OCI-M2 (cell line): ENCODE results near the gene SNAPIN.

Source experiments
- DNase-seq: peaks from one replicate; lab custom pipeline; 2025; ENCODE audit not compliant: unreplicated experiment; lab: John Stamatoyannopoulos, UW

The SNAPIN gene

DNA sequence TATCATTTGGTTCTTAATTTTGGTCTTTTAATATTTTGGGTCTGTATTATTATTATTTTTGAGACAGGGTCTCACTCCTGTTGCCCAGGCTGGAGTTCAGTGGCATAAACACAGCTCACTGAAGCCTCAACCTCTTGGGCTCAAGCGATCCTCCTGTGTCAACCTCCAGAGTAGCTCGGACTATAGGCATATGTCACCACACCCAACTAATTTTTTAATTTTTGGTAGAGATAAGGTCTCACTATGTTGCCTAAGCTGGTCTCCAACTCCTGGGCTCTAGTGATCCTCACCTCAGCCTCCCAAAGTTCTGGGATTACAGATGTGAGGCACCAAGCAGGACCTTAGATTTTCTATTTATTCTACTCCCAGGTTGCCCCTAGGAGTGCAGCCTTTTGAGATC is 15.0 kb downstream of the SNAPIN start:
- DNase-seq: no peak

DNA sequence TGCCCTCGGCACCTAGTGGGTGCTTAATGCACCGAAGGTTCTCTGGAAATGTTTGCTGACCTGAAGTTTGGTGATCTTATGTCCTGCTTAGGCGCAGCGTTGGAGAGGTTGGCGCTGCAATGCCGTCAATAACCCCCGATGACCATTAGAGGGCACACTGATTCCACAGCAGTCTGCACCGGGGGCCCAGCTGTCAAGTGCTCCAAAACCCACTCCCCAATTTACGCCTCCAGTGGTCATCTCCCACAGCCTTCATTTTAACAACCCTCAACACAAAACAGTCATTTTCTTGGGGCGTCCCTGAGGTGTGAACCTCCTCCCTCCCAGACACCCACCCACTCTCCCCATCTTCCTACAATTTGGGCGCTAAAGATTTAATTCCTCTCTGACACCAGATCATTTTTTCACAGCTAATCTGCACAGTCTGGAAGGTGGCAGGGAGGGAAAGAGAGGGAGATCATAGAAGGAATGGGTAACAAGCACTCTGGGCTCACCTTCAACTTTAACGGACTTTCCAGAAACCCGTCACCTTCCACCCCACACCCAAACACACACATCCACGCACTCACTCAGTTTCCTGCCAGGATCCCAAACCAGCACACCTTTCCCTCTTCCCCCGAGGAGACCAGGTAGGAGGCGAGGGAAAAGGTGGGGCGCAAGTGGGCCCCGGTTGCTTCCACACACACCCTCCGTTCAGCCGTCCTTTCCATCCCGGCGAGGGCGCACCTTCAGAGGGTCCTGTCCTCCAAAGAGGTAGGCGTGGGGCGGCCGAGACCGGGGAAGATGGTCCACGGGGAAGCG is 19.4 kb downstream of the SNAPIN start:
- no peak for DNase-seq

DNA sequence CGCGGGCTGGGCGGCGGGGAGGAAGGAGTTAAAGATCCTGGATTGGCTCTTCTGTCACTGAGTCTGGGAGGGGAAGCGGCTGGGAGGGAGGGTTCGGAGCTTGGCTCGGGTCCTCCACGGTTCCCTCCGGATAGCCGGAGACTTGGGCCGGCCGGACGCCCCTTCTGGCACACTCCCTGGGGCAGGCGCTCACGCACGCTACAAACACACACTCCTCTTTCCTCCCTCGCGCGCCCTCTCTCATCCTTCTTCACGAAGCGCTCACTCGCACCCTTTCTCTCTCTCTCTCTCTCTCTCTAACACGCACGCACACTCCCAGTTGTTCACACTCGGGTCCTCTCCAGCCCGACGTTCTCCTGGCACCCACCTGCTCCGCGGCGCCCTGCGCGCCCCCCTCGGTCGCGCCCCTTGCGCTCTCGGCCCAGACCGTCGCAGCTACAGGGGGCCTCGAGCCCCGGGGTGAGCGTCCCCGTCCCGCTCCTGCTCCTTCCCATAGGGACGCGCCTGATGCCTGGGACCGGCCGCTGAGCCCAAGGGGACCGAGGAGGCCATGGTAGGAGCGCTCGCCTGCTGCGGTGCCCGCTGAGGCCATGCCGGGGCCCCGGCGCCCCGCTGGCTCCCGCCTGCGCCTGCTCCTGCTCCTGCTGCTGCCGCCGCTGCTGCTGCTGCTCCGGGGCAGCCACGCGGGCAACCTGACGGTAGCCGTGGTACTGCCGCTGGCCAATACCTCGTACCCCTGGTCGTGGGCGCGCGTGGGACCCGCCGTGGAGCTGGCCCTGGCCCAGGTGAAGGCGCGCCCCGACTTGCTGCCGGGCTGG is 20.2 kb downstream of the SNAPIN start, which contains the start of gene NPR1:
Gene NPR1, plus strand, starts transcription at position 170 of the 818 bp plus-strand sequence. Its CDS starts 421 bp downstream, at position 591.
- DNase-seq: no peak

DNA sequence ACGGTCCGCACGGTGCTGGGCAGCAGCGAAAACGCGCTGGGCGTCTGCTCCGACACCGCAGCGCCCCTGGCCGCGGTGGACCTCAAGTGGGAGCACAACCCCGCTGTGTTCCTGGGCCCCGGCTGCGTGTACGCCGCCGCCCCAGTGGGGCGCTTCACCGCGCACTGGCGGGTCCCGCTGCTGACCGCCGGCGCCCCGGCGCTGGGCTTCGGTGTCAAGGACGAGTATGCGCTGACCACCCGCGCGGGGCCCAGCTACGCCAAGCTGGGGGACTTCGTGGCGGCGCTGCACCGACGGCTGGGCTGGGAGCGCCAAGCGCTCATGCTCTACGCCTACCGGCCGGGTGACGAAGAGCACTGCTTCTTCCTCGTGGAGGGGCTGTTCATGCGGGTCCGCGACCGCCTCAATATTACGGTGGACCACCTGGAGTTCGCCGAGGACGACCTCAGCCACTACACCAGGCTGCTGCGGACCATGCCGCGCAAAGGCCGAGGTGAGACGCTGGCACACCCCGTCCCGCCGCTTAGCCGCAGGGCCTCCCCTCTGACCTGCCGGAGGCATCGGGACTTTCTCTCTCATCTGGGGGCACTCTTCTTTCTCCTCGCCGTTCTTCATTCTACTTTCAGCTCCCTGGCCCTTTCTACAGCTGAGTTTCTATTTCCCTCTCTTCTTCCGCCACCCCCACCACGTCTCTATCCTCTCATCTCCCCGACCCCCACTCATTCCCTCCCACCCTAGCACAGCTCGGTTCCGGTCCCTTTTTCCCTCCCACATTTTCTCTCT is 21.0 kb downstream of the SNAPIN start:
- DNase-seq: no peak

DNA sequence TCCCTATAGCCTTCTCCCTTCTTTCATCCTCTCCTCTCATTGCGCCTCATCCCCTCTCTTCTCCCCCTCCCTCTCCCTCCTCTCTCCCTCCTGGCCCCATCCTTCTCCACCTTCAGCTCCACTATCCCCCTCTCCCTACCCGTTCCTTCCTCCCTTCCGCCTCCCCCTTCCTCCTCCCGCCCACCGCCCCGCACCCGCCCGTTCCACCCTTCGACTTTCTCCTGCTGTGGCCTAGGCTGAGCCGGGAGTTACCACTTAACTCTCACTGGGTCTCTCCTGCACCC is 21.6 kb downstream of the SNAPIN start:
- no peak for DNase-seq

DNA sequence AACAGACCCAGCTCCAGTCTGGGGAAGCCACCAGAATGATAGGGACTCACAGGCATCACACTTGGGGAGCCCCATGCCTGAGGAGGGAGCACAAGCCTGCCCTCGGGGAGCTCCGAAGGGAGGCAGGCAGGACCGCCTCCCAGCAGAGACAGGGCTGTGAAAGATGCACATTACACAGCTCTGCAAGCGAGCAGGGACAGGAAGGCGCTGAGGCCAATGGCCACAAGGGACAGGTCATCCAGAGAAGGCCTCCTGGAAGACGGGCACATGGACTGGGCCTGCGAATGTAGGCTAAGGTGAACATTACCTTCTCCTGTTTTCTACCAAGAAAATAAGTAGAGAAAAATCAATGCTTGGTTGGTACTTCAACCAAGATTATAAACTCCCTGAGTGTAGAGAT is 24.2 kb downstream of the SNAPIN start:
- DNase-seq: no peak

DNA sequence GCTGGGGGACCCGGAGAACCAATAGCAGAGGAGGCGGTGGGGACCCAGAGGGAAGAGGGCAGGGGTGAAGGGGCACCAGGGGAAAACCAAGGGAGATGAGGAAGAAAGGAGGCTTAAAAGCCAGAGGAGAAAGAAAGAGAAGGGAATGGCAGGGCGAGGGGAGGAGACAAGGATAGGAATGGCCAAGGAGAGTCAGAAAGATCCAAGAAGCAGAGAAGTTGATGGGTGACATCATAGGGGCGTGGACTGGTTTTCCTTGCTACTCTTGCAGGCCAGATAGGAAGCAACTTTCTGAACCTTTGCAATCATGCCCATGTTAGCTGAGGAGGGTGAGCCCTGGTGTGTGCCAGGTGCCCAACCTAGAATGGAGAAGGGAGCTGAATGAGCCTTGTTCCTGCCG is 25.4 kb downstream of the SNAPIN start:
- no peak for DNase-seq

DNA sequence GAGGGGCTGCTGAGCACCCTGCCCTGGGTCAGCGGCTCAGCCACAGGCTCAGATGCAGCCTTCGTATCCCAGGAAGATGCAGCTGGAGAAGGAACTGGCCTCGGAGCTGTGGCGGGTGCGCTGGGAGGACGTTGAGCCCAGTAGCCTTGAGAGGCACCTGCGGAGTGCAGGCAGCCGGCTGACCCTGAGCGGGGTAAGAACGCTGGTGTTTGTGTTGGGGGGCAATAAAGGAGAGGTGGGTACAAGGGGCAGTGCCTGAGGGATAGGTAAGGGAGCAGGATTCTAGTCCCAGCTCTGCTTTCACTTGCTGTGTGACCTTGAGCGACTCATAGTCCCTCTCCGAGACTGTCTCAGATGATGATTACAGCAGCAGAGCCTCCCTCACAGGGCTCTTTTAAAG is 26.4 kb downstream of the SNAPIN start:
- no peak for DNase-seq

DNA sequence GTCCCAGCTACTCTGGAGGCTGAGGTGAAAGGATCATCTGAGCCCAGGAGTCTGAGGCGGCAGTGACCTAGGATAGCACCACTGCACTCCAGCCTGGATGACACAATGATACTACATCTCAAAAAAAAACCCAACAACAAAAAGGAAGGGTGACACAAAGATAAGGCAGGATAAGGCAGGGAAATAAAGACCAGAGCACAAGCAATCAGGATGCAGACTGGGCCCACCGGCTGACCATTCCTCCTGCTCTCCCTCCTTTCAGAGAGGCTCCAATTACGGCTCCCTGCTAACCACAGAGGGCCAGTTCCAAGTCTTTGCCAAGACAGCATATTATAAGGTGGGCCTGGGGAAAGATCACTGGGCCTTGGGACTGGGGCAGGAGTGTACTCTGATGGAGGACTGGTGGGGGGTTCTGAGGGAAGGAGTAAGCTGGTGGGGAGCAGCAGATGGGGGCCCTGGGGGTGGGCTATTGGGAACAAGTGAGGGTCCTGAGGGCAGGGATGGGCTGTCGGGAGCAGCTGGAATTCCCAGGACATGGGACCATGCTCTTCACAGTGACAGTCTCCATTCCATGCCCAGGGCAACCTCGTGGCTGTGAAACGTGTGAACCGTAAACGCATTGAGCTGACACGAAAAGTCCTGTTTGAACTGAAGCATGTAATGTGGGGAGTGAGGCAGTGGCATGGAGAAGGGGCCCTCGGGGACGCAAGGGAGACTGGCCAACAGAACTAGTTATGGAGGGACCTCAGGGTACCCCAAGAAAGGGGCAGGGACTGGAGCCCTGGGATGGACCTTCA is 27.2 kb downstream of the SNAPIN start:
- DNase-seq: no peak

DNA sequence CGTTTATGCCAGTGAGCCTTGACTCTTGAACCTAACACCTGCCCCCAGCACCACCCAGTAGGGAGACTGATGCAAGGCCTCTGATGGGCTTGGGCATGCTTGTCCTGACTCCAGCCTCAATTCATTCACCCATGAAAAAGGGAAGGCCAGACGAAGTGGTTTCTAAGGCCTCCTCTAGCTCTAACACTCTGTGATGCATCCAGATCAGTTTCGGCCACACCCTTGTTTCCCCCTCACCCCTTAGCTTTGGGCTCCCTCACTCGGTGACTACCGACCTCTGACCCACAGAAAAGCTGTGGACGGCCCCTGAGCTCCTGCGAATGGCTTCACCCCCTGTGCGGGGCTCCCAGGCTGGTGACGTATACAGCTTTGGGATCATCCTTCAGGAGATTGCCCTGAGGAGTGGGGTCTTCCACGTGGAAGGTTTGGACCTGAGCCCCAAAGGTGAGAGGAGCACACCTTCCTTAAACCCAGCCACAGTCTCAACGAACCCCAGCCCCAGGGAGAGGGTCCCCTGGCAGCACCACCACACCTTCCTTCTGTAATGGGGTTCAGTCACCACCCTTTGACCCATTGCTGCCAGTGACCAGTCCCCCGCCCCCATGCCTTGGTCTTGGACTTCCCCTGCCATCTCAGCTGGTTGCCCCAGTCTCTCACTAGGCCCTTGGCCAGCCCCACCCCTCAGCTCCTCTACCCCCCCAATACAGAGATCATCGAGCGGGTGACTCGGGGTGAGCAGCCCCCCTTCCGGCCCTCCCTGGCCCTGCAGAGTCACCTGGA is 29.0 kb downstream of the SNAPIN start:
- DNase-seq: no peak

DNA sequence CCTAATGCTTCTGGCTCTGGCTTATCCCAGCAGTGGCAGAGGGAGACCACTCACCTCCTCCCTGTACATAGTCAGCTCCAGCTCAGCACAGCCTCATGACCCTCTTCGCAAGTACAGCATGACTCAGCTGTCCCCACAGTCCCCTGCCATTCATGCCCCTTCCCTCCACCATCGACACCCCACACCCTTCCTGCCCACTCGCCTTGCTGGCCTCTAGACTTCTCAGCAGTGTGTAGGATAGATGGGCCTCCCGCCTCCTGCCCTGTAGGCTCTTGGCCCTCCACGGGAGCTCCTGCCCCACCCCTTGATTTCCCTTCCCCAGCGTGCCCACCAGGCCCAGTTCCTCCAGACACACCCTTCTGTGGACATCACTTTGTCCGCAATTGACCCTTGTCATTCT is 29.8 kb downstream of the SNAPIN start:
- no peak for DNase-seq

DNA sequence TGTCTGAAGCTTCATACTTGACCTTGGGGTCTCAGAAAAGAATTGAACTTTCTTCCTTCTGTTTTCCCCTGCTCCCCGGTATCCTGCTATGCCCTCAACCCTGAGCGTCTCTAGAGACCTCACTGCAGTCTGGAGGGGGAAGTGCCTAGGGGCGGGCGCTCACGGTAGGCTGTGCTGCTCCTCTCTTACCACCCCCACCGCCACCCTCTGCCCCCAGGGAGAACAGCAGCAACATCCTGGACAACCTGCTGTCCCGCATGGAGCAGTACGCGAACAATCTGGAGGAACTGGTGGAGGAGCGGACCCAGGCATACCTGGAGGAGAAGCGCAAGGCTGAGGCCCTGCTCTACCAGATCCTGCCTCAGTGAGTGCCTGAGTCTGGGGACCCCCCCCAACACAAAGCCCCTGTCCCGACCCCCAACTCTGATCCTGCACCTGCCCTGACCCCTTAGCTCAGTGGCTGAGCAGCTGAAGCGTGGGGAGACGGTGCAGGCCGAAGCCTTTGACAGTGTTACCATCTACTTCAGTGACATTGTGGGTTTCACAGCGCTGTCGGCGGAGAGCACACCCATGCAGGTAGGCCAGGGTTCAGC is 30.3 kb downstream of the SNAPIN start:
- no peak for DNase-seq

DNA sequence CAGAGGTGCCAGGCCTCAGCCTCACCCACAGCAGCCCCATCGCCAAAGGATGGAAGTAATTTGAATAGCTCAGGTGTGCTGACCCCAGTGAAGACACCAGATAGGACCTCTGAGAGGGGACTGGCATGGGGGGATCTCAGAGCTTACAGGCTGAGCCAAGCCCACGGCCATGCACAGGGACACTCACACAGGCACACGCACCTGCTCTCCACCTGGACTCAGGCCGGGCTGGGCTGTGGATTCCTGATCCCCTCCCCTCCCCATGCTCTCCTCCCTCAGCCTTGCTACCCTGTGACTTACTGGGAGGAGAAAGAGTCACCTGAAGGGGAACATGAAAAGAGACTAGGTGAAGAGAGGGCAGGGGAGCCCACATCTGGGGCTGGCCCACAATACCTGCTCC is 35.0 kb downstream of the SNAPIN start:
- no peak for DNase-seq

DNA sequence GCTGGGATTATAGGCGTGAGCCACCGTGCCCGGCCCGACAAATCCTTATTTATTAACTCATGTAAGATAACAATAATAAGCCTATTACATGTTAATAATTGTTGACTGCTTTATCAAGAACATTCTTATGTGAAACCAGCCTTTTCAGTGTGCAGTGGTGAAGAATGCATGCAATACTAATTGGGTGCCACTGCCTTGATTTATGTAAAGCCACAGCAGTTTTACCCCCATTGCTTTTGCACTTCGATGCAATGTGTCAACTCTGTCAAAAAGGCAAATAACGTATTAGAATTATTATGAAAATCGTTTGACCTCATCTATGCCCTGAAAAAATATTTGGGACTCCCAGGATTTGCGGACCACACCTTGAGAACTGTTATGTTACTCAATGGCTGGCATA is 38.2 kb downstream of the SNAPIN start:
- DNase-seq: no peak

DNA sequence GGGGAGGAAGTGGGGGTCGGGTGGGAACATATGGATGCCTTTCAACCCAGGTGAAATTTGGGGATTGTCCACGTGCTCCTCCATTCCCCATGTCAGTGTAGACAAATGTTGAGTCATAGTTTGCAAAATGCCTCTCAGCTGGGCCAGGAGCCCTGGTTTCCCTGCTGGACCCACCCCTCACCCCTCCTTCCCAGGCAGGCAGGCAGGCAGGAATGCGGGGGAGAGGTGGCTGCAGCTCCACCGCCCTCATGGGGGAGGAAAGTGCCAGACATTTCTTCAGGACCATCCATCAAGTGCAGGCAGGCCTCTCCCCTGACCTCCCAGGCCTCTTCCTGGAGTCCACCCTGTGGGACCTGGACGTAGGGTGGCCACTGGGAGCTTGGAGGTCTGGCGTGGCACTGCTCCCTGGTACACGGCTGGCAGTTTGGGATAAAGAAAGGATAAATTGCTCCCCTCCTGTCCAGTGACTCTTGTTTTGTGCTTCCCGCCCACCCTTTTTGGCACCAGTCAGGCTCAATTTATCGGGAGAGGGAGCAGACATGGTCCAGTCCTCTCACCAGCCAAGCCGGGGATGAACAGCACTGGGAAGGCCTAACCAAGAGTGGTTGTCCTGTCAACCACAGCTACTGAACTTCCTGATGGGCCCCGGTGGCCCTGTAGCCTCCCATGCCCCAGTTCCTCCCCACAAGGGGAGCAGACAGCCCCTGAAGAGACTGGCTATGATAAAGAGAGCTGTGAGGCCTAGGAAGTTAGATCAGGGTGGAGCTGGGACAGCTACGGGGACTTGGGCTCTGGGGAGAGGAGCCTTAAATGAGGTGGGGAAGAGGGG is 38.9 kb downstream of the SNAPIN start:
- no peak for DNase-seq

DNA sequence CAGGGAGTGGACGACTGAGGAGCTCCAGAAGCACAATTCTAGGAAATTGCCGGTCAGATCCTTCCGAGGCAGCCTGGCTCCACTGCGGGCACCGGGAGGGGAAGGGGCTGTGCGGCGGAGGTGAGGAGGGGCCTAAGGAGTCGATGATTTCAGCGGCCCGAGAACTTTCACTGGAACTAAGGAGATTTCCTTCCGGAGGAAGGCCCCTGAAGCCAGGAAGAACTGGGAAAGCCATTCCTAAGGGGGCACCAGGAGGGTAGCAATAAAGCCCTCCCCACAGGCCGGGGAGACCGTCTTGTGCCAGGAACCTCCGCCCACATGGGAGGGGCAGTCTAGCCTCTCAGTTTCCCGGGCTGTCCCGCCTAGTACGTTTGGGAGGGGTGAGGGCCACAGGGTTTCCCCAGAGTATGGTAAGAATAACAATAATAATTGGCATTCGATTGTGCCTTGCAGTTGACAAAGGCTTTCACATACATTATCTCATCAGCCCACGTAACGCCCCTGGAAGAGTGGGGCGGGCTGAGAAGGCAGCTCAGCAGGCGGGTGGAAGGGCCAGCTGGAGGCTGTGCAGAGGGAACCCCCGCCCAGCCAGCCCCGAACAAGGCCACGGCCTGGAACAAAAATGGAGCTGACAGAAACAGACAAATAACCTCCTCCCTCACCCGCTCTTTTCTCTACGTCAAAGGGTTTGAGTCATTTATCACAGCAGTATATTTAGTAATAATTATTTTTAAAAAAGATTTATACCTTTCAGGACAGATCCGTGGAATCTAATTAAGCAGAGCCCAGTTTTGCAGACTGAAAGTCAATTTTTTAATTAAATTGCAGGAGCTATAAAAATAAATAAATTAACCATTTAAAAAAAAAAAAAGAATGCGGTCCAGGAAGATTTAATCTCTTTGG is 39.8 kb downstream of the SNAPIN start:
- DNase-seq: no peak

DNA sequence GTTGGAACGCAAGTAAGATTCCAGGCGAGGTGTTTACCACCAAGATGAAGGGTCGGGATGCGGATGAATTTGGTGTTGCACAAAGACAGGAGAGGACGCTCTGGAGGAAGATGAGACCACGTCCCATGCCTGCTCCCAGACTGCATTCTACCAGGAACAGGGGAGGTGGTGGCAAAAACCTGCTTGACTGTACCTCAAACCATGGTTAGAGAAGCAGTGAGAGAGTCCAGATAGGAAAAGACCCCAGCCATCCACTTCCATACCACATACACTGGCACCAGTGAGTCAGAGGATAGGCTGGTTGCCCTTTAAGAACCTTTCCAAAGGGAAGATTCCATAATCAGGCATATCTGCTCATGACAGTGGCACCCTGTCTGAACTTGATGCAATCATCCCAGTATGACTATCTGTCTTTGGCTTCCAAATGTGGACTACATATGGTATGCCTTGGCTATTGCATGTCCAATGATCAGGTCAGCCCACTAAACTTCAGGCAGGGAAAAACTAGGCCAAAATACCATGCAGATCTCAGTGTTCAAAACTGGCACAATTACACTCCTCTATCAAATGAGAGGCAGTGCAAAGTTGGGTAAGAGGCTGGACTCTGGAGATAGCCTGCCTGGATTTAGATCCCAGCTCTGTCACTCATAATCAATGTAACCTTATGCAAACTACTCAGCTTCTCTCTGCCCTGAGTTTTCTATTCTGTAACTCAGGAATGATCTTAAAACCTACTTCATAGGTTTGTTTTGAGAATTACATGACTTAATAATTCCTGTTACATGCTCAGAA is 40.6 kb downstream of the SNAPIN start:
- DNase-seq: no peak
